ENCODE measurements around the gene CCDC112.
"Not testable (repeated sequence)": the region's sequence is repeated elsewhere in the genome, so short reads cannot be mapped to it uniquely, and the experiment has no call there.

Gene CCDC112, protein sequence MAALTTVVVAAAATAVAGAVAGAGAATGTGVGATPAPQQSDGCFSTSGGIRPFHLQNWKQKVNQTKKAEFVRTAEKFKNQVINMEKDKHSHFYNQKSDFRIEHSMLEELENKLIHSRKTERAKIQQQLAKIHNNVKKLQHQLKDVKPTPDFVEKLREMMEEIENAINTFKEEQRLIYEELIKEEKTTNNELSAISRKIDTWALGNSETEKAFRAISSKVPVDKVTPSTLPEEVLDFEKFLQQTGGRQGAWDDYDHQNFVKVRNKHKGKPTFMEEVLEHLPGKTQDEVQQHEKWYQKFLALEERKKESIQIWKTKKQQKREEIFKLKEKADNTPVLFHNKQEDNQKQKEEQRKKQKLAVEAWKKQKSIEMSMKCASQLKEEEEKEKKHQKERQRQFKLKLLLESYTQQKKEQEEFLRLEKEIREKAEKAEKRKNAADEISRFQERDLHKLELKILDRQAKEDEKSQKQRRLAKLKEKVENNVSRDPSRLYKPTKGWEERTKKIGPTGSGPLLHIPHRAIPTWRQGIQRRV

DNA sequence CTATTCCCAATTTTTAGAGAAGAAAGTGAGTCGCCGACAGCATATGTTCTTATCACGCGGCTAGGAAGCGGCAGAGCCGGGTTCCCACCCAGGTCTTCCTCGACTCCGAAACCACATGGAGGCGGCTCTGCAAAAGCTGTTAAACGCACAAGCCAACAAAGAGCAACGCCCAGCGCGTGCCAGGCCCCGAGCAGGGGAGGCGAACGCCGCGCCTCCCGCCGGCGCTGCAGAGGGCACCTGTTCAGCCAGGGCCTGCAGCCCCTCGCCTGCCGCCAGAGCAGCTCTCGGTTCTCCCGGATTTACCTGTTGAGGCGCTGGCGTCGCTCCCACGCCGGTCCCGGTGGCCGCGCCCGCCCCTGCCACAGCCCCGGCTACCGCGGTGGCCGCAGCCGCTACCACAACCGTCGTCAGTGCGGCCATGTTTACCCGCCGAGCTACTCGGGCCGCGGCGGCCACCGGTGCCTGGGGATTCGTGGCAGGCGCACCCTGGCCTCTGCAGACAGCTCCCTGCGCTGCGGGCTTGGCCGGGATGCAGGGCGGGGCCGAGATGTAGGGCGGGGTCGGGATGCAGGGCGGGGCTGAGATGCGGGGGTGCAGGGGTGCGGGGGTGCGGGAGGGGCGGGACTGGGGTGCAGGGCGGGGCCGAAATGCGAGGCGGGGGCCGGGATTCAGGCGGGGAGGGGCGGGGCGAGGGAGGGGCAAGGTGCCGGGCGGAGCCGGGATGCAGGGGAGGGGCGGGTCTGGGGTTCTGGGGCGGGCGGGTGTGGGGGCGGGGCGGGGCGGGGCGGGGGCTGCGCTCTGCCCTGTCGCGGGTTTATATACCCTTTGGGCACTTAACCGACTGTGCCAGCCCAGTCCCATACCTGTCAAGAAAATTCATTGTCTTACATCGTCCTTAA, at the start of gene CCDC112:
CCDC112 (minus strand) TSS at position 531 of the 899 bp plus-strand sequence; CDS start at position 420, 111 bp downstream.
- DNase-seq (ENCODE audit: low read depth) = peak; percentile 60

DNA sequence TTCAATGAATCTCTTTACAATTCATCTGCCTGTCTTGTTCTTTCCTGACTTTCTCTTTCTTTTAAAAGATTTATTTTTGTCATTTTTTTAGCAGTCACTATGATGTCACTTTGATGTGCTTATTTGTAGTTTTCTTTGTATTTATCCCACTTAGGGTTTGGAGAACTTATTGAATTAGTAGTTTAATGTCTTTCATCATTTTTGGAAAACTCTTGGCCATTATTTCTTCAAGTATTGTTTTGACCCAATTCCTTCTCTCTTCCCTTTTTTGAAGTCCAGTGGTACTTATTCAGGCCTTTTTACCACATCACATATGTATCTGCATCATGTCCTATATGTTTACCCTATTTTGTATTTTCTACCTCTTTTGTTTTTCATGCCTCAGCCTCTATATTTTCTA, 48.9 kb upstream of the CCDC112 start:
- no peak for DNase-seq (ENCODE audit: low read depth)

DNA sequence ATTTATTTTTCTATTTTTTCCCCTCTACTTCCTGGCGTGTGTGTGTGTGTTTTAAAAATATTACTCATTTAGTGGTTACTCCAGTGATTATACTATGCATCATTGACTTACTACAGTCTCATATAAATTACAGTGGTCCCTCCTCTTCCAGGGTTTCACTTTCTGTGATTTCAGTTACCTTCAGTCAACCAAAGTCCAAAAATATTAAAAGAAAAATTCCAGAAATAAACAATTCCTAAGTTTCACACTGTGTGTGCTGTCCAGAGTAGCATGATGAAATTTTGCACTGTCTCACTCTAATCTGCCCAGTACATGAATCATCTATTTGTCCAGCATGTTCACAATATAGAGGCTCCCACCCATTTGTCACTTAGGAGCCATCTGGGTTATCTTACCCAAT, 47.4 kb upstream of the CCDC112 start:
- DNase-seq (ENCODE audit: low read depth) = no peak

DNA sequence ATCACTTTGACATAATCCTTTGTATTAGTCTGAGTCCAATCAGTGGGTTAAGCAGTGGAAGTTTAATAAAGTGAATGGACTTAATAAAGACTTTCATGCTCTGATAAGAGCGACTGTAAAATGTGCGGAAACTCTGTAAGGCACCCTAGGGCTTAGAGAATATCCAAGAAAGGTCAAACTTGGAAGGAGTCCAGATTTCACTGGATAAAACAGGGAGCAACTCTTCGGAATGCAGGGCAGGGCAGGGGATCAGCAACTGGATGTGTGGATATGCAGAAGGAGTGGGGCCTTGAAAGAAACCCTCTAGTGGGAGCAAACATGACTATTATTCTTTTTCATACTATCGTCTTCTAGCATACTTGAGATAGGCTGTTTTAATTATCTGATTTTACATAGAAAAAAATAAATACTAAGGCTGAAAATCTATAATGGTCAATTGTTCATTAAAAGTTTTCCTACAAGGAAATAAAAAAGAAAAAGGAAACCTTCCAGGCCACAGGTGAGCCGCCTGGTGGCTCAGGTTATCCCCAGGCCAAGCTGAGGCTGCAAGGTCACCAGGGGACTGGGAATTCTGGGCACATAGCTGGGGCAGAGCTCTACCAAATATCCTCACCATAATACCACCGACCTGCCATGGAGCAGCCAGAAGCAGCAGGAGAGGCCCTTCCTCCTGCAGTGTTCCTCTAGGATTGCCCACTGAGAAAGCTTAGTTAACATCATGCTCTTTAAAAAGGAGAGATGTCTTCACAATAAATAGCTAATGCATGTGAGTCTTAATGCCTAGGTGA, 46.3 kb upstream of the CCDC112 start:
- DNase-seq (ENCODE audit: low read depth) = no peak

DNA sequence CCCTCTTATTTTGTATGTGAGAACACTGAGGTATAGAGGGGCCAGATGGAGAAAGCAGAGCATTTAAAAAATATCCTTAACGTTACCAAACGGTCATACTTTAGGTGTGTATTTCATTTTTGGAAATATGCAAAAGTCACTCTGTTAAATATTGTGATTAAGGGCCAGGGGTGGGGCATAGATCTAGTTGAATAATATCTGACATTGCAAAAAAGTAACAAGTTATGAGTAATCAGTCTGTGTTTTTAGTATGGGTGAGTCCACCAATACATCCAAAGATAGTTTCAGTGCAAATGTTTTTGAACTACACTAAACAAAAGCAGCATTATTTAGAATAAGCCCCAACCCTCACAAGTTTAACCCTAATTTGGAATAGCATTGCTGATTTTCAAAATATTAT, 45.3 kb upstream of the CCDC112 start:
- no peak for DNase-seq (ENCODE audit: low read depth)

DNA sequence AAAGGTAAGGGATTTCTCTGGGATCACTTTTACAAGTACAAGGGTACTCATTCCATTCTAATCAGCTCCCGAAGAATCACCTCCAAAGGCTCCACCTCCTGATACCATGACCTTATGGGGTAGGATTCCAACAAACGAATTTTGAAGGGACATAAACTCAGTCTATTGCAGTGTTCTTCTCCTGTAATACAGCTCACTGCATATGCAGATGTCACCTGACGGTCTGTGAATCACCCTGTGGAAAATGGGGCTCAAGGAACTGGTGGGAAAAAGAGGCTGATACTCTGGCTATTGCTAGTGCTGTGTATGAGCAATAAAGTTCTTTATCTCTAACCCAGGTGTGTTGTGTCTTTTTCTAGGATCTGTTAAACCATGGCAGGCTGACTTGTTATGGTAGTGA, 42.4 kb upstream of the CCDC112 start:
- DNase-seq (ENCODE audit: low read depth) = no peak

DNA sequence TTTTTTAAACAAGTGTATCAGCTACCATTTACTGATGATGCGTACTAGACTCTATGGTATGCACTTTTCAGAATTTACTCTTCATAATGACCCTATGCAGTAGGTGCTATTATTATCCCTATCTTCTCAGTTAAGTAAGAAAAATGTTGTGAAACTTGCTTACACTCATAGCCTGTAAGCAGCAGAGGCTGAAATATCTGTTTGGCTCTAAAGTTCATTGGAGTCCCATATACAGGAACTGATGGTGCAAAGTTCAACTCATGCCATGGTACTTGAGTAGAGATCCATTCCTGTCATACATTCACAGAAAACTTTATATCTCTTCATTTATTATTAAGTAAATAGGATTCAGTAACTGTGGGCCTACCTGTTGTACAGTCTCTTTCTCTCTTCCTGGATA, 41.4 kb upstream of the CCDC112 start:
- no peak for DNase-seq (ENCODE audit: low read depth)

DNA sequence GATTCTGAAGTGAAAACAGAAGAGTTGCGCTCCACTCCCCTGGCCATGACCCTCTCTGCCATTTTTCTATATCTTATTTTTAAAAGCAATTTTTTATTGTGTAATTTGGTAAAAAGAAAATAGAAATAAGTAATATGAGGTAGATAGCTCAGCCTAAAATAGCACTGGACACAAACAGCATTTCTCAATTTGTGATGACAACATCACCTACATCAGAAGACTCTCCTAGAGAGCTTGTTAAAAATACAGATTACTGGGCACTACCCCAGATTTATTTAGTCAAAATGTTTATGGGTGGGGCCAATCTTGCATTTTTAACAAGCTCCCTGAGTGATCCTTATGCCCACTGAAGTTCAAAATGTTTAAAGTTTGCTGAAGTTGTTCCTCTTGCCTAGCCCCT, 40.5 kb upstream of the CCDC112 start:
- DNase-seq (ENCODE audit: low read depth) = no peak

DNA sequence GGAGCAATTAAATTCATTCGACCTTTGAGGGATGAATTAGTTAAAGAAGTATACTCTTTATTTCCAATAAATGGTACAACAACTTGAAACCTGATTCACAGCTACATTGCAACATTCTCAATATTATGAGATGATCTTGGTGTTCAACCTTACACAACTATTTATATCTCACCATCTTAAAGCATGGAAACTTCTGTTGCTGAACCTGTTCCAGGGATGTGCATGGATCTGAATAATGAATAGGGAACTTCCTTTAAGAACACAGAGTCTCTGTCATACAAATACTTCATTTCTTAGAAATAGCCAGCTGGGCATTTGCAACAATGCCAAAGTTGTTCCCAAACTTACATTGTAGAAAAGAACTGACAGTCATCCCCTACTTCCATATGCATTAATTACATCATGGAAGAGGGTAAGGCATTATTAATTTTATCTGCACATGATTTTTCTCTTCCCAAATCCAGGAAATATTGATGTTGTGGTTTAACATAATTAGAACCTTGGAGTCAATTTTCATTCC, 39.8 kb upstream of the CCDC112 start:
- no peak for DNase-seq (ENCODE audit: low read depth)

DNA sequence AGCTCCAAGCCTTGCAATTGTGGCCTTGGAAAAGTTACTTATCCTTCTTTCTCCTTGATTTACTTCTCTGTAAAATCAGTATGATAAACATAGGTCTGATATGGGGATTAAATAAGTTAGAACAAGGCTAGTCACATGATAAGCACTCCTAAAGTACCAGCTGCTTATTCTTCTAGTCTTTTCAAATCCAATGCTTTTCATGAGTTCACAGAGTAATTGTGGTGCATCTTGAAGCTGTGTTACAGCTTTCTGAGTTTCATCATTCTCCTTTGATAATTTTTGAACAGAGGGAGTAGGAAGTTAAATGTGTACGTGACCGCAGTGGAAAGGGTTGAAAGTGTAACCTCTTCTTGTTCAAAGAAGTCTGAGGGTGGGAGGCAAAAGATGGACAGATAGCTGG, 38.8 kb upstream of the CCDC112 start:
- no peak for DNase-seq (ENCODE audit: low read depth)

DNA sequence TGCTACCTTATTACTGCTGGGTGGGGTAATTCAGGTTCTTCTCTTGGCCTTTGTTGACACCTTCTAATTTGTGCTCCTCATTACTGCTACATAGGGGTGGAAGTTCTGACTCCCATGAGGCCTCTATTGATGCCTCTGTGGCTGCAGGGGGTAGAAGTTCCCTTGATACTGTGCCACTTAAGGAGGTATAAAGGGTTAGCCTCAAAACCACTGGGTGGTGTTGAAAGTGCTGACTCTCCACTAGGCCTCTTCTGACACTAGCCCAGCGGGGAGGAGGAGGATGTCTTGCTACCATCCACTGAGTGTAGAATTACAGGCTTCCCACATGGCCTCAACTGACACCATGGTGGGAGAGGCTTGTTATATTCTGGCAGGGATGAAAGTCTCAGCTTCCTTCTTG, 36.7 kb upstream of the CCDC112 start:
- DNase-seq (ENCODE audit: low read depth) = no peak

DNA sequence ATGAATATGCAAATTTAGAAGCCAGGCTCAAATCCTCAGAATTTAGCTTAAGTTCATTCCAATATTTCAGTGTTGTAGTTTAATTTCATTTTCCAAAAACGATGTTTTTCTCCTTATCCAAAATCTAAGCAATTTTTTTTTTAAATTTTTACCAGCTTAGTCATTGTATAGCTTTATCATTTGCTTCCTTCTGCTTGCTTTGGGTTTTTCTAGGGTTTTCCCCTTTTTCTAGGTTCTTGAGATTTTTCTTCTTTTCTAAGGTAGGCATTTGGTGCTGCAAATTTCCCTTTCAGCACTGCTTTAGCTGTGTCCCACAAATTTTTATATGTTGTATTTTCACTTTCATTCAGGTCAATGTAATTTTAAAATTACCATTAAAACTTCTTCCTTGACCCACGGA, 34.4 kb upstream of the CCDC112 start:
- no peak for DNase-seq (ENCODE audit: low read depth)

DNA sequence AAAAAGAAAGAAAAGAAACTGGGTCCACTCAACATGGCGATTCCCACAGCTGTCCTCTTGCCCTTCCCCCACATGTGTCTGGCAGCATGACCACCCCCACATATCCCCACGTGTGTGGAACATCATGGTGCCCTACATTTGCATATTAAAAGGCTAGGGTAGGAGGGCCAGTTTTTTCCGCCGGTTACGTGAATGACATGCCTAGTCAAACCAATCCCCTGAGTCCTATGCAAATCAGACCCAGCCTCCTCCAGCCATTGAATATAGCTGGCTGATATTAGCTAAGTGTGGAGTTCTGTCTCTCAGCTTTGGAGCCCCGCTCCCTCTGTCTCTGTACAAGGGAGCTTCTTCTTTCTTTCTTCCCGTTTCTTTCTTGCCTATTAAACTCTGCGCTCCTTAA, 33.0 kb upstream of the CCDC112 start:
- no peak for DNase-seq (ENCODE audit: low read depth)

DNA sequence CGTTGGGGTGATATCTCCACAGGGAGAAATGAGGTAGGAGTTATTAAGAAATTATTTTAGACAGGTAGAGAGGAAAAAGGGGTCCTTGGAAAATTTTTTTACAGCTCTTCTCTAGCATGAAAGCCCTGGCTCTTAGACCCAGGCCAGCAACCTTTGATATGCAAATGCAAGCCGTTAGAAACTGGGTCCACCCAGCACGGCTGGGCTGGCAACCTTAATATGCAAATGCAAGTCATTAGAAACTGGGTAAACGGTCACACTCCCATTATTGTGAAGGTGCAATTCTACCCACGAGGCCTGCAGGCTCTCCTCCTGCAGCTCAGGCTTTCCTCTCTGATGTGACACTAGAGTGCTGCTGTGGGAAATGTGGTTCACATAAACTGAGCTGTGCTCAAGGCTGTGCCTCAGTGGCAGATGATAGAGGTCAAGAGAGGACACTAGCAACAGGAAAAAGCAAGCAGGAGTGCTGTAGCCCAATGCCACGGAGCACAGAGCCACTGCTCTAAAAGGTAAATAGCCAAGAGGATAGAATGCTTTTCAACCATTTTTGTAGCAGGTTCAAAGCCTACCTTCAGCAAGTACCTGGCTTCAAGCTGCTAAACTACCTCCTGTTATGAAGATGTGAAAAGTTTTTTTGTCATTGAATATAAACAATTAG, 32.3 kb upstream of the CCDC112 start:
- not testable (repeated sequence) for DNase-seq (ENCODE audit: low read depth)

DNA sequence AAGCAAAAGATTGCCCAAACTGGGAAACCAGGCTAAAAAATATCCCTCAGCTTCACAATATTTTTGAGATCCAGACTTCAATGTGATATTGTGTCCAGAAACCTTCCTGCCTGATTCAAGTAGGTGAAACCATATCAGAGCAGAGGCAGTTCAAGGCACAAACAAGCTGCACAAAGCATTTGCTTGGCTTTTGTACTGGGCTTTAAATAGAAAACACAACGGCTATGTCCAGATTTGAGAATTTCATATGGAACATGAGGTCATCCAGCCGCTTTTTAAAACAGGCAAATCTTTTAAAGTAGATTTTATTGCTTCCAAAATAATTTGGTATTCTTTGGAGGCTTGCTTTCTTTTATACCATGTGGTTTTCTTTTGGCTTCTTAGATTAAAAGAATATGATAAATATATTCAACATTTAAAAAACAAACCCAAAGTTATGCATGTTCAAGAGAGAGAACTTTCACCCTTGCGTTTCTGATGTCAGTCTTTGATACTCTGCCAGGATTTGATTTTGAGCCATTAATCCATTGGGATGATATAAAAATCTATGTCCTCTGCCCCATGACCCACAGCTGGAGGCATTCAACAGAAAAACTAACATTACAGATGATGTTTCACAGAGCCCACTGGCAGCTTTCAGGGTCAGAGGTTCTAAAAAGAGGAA, 29.0 kb upstream of the CCDC112 start:
- DNase-seq (ENCODE audit: low read depth) = no peak

DNA sequence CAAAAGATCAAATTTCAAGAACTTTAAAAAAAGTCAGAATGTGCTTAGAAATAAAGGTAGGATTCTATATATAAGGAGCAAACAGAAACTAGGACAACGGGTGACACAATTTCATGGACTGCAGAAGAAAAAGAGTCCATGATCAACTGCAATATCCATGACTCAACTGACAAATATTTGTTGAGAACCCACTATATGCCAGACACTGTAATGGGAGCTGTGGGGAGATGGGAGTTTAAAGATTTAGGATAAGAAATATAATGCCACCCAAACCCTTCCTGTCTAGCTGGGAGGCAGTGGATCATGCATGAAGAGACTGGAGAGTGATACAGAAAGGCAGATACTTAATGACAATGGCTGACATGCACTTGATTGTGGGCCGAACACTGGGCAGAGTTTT, 27.6 kb upstream of the CCDC112 start:
- no peak for DNase-seq (ENCODE audit: low read depth)

DNA sequence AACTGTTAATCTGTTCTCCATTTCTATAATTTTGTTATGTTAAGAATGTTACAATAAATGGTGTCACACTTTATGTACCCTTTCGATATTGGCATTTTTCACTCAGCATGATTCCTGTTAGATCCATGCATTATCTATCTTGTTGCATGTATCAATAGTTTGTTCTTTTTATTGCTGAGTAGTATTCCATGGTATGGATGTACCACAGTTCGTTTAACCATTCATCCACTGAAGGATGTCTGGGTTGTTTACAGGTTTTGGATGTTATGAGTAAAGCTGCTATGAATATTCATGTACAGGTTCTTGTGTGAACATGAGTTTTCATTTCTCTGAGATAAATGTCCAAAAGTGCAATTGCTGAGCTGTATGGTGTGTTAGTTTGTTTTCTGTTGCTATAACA, 26.3 kb upstream of the CCDC112 start:
- DNase-seq (ENCODE audit: low read depth) = no peak

DNA sequence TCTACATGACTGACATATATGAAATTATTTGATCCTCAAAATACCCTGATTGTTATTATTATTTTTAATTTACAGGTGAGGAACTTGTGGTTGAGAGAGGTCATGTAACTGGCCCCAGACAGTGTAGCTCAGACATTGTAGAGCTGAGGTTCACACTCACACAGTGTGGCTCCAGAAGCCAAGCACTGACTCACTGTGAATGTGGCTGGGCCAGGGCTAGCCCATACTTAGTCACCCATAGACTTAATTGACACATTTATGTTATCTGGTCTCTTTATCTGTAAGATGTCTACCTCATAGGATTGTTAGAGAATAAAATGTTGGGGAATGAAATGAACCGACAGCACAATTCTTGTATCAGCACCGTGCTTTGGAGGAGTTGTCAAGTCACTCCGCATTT, 24.9 kb upstream of the CCDC112 start:
- DNase-seq (ENCODE audit: low read depth) = no peak

DNA sequence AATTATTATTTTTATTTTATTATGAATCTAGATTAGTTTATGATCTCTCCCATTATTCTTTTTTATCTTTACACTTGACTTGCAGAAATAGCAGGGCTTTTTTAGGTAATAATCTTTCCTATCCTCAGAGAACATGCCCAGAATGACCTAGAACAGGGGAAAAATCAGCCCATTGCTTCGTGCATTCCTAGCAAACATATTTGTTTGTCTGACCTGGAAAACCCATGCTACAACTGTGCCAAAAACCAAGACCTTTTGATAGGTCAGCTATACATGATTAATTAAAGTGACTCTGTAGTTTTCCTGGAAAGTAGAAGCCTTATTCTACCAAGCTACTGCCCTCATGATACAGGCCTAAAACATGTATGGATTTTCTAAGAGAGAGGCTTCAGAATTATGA, 24.1 kb upstream of the CCDC112 start:
- DNase-seq (ENCODE audit: low read depth) = no peak

DNA sequence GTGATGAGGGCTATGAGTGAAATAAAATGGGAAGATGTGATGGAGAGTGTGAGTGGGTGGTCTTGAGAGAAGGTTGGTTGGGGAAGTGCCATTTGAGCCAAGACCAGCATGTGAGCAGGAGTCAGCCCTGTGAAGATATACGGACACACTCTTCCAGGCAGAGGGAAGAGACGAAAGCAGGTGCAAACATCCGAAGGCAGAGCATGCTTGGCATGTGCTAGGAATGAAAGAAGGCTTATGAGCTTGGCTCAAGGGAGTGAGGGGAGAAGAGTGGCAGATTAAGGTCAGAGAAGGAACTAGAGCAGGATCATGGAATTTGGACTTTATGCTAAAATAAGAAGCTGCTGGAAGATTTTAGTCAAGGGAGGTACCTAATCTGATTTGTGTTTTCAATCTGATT, 23.6 kb upstream of the CCDC112 start:
- no peak for DNase-seq (ENCODE audit: low read depth)

DNA sequence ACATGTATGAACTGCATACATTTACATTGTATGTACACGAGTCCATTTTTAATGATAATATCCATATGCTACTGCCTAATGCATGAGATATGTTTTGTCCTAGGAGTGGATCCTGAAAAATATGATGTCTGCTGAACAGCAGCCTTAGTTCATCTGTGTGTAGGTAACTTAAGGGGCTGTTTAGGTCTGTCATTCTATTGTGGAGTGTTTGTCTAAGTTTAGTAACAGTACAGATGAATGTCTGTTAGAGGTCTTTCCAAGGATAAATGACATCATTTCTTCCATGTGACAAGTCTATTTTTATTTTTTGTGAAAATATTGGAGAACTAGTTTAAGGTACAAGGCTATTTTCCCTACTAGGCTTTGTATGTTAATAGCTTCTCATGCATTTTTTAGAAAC, 22.6 kb upstream of the CCDC112 start:
- DNase-seq (ENCODE audit: low read depth) = no peak

All from stimulated activated CD8-positive, alpha-beta memory T cell treated with anti-CD3 and anti-CD28 coated beads, Interleukin-12 subunit alpha, Interleukin-12 subunit beta, amount 100 ng/mL, for 4 hours (primary cell).